HCT116 (cell line): ENCODE results near the gene MINDY4B. TPM values are rescaled to one million over a fixed set of nuclear protein-coding genes. Genes with fewer than 3 reads are reported as not detected.

Experiments used
- ATAC-seq: fragments of 200-7000 bp; cut with Tn5 transposase; 2 replicates; pipeline ENCODE4 v1.9.1; 2020; ENCODE audit warnings: mild to moderate bottlenecking, moderate library complexity
- BruUV-seq: library from RNA; stranded (reverse); fragments of 400-500 nt; replicated peaks from 2 replicates; lab custom pipeline; 2021; lab: Mats Ljungman, UMichigan
- CTCF ChIA-PET: fragments of 300-600 bp; sonication (Branson Sonifier 250); formaldehyde crosslinking; loops from one replicate; lab custom pipeline; 2021; ENCODE audit warnings: antibody characterized with exemption; lab: Charles Lee
- POLR2A ChIA-PET: fragments of 300-600, 350-600 bp; sonication (Branson Sonifier 250); formaldehyde crosslinking; loops from one replicate; lab custom pipeline; 2021; ENCODE audit warnings: antibody characterized with exemption; lab: Charles Lee
- RAD21 ChIA-PET, 2 experiments: fragments of 300-600 bp; sonication (Branson Sonifier 250); formaldehyde crosslinking; loops; one replicate each; lab custom pipeline; 2023; ENCODE audit warnings: low total read pairs in 2 of 2; ENCODE audit not compliant: uncharacterized antibody in 2 of 2, unreplicated experiment in 2 of 2, low non-redundant PET in 1 of 2; lab: Charles Lee
- DNase-seq: peaks from one replicate; pipeline ENCODE4 v3.0.0-alpha.2; 2010; ENCODE audit warnings: low read depth, low spot score
- H2AFZ ChIP-seq: fragments of 200-600 bp; shearing (Covaris generic), sonication (generic); 2 replicates; pipeline ENCODE4 v1.6.1; 2017; ENCODE audit warnings: low read depth, mixed run types, mixed read lengths, antibody characterized with exemption, low read length; ENCODE audit not compliant: poor library complexity, severe bottlenecking
- H3K27ac ChIP-seq: 2 replicates; pipeline ENCODE4 v1.5.1; 2012; ENCODE audit warnings: low read depth, low read length
- H3K27me3 ChIP-seq: fragments of 200-600 bp; sonication (generic); 2 replicates; pipeline ENCODE4 v1.6.1; 2016; ENCODE audit warnings: mixed run types, low read length, mixed read lengths; ENCODE audit not compliant: insufficient read depth
- H3K36me3 ChIP-seq, 2 experiments: fragments of 200-500 bp in 1 of 2; fragments of 200-600 bp in 1 of 2; sonication (Bioruptor generic) in 1 of 2; sonication (generic) in 1 of 2; 2 replicates each; pipeline versions ENCODE4 v1.5.1 to v1.6.1; 2014 to 2016; ENCODE audit warnings: low read length in 2 of 2, inconsistent platforms in 1 of 2, mixed read lengths in 1 of 2, mixed run types in 1 of 2; ENCODE audit not compliant: insufficient read depth in 2 of 2, control insufficient read depth in 1 of 2
- H3K4me1 ChIP-seq, 2 experiments: fragments of 200-600 bp in 1 of 2; sonication (generic) in 1 of 2; 2 replicates each; pipeline versions ENCODE4 v1.5.1 to v1.6.1; 2012 to 2017; ENCODE audit warnings: low read length in 2 of 2, inconsistent platforms in 1 of 2, mild to moderate bottlenecking in 1 of 2, mixed read lengths in 1 of 2, mixed run types in 1 of 2, moderate library complexity in 1 of 2; ENCODE audit not compliant: insufficient read depth in 2 of 2, control insufficient read depth in 1 of 2
- H3K4me2 ChIP-seq: fragments of 200-600 bp; sonication (generic); 2 replicates; pipeline ENCODE4 v1.6.1; 2017; ENCODE audit warnings: mixed run types, low read length, mixed read lengths
- H3K4me3 ChIP-seq, 2 experiments: fragments of 200-600 bp in 1 of 2; sonication (generic) in 1 of 2; replicated peaks in 1 of 2; 2 replicates each; pipeline ENCODE4 v1.5.1; 2011 to 2016; ENCODE audit warnings: low read length in 2 of 2, control low read depth in 1 of 2, low read depth in 1 of 2, mild to moderate bottlenecking in 1 of 2, mixed read lengths in 1 of 2, mixed run types in 1 of 2
- H3K79me2 ChIP-seq: fragments of 200-600 bp; sonication (generic); 2 replicates; pipeline ENCODE4 v1.6.1; 2017; ENCODE audit warnings: mild to moderate bottlenecking, mixed run types, low read length, moderate library complexity, mixed read lengths; ENCODE audit not compliant: insufficient read depth
- H3K9ac ChIP-seq: fragments of 200-600 bp; sonication (generic); 2 replicates; pipeline ENCODE4 v1.6.1; 2016; ENCODE audit warnings: low read length, mixed read lengths
- H3K9me2 ChIP-seq: fragments of 200-600 bp; sonication (generic), shearing (Covaris generic); 2 replicates; pipeline ENCODE4 v1.6.1; 2017; ENCODE audit warnings: mixed run types, mild to moderate bottlenecking, moderate library complexity; ENCODE audit not compliant: insufficient read depth
- H3K9me3 ChIP-seq, 2 experiments: fragments of 200-500 bp in 1 of 2; fragments of 200-600 bp in 1 of 2; sonication (Bioruptor generic) in 1 of 2; sonication (generic) in 1 of 2; 2 replicates each; pipeline ENCODE4 v1.6.1; 2014 to 2017; ENCODE audit warnings: low read length in 2 of 2, mixed read lengths in 2 of 2, inconsistent platforms in 1 of 2, low read depth in 1 of 2, mild to moderate bottlenecking in 1 of 2, mixed run types in 1 of 2, moderate library complexity in 1 of 2; ENCODE audit not compliant: control insufficient read depth in 1 of 2, insufficient read depth in 1 of 2
- H4K20me1 ChIP-seq: fragments of 200-600 bp; sonication (generic), shearing (Covaris generic); 2 replicates; pipeline ENCODE4 v1.6.1; 2017; ENCODE audit warnings: mixed run types, mild to moderate bottlenecking, moderate library complexity; ENCODE audit not compliant: insufficient read depth
- EGR1 ChIP-seq: IDR thresholded peaks from 2 replicates; pipeline ENCODE4 v1.6.1; 2012; ENCODE audit warnings: low read depth
- ELF1 ChIP-seq: IDR thresholded peaks from 2 replicates; pipeline ENCODE4 v1.6.1; 2012; ENCODE audit warnings: low read depth, borderline replicate concordance
- EZH2 ChIP-seq: fragments of 200-600 bp; sonication (generic); IDR thresholded peaks from 2 replicates; pipeline ENCODE4 v1.6.1; 2017; ENCODE audit warnings: antibody characterized with exemption, mixed run types
- EZH2phosphoT487 ChIP-seq: fragments of 200-600 bp; IDR thresholded peaks from 2 replicates; pipeline ENCODE4 v1.6.1; 2018; ENCODE audit warnings: antibody characterized with exemption, borderline replicate concordance
- JUND ChIP-seq: IDR thresholded peaks from 2 replicates; pipeline ENCODE4 v1.6.1; 2012
- POLR2A ChIP-seq: IDR thresholded peaks from 2 replicates; pipeline ENCODE4 v1.7.0; 2011; ENCODE audit warnings: borderline replicate concordance; ENCODE audit not compliant: insufficient read depth, insufficient read length; ENCODE audit errors: extremely low read depth
- SIN3A ChIP-seq: IDR thresholded peaks from 2 replicates; pipeline ENCODE4 v1.6.1; 2012; ENCODE audit warnings: low read depth
- ZNF274 ChIP-seq: fragments of 200-500 bp; sonication (Bioruptor generic); IDR thresholded peaks from 2 replicates; pipeline ENCODE4 v1.6.1; 2014; ENCODE audit warnings: mild to moderate bottlenecking, low read depth, low read length, inconsistent platforms
- intact Hi-C: fragments of 100-400 bp; cut with micrococcal nuclease; formaldehyde crosslinking; loops from 2 replicates; pipeline ENCODE4 v1.10.0; 2022
- total RNA-seq: library from RNA; stranded (reverse); gene quantifications from one replicate; pipeline ENCODE4 v1.2.1, GENCODE V29; 2021; ENCODE audit not compliant: unreplicated experiment
- TF ChIP-seq, protein P1 (sequence below): IDR thresholded peaks from 2 replicates; pipeline ENCODE4 v1.6.1; 2011; ENCODE audit warnings: mild to moderate bottlenecking, low read length, moderate library complexity; ENCODE audit not compliant: insufficient replicate concordance; ENCODE audit errors: extremely low read depth

MINDY4B gene
- total RNA-seq, 1 experiment from 2014 or later: not detected

DNA sequence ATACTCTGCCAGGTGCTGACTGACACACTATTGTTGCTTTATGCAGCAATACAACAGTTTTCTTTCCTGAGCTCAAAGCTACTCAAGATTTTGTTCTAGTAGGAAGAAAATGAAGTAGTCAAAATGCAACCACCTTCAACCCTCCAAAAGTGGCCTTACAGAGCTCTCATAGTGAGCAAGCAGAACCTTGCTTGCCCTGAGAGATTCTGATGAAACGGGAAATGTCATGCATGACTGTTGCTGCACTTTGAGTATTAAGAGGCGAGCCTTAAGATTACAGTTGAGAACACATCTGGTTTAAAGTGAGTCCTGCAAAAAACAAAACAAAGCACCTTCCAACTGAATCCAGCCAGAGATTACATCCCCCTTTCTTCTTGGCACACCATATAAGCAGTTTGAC is 29.7 kb downstream of the MINDY4B start:
- no peak overlapping the region for H2AFZ ChIP-seq
- TF ChIP-seq POLR2A: no peak
- TF ChIP-seq ELF1: no peak
- no peak for TF ChIP-seq ZNF274
- TF ChIP-seq EZH2: no peak
- TF ChIP-seq JUND: no peak
- no peak for TF ChIP-seq SIN3A
- TF ChIP-seq EGR1: no peak
- TF ChIP-seq, protein P1, sequence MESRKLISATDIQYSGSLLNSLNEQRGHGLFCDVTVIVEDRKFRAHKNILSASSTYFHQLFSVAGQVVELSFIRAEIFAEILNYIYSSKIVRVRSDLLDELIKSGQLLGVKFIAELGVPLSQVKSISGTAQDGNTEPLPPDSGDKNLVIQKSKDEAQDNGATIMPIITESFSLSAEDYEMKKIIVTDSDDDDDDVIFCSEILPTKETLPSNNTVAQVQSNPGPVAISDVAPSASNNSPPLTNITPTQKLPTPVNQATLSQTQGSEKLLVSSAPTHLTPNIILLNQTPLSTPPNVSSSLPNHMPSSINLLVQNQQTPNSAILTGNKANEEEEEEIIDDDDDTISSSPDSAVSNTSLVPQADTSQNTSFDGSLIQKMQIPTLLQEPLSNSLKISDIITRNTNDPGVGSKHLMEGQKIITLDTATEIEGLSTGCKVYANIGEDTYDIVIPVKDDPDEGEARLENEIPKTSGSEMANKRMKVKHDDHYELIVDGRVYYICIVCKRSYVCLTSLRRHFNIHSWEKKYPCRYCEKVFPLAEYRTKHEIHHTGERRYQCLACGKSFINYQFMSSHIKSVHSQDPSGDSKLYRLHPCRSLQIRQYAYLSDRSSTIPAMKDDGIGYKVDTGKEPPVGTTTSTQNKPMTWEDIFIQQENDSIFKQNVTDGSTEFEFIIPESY: no peak
- no peak for TF ChIP-seq EZH2phosphoT487
- intact Hi-C loops: no loop called here
- DNase-seq: no peak
- no TSS peak for BruUV-seq
- H3K36me3 ChIP-seq: no peaks in the 10 kb centered on the region
- H3K9ac ChIP-seq: no peak overlapping the region
- ChIA-PET CTCF (interaction anchor here (1.3 kb wide), 1 partner anchor 88 kb away, joined by 3 read pairs; no protein-coding TSS in a partner anchor), POLR2A (no interaction called here), RAD21 (no interaction called here)
- no peak overlapping the region for H3K4me3 ChIP-seq
- H3K4me2 ChIP-seq: no peak overlapping the region
- no peaks in the 10 kb centered on the region for H3K9me2 ChIP-seq
- H3K27me3 ChIP-seq: no peaks in the 10 kb centered on the region
- no peak for ATAC-seq
- H3K9me3 ChIP-seq: no peaks in the 10 kb centered on the region
- H3K27ac ChIP-seq: no peak overlapping the region
- no peaks in the 10 kb centered on the region for H4K20me1 ChIP-seq
- no peaks in the 10 kb centered on the region for H3K79me2 ChIP-seq
- no peaks in the 10 kb centered on the region for H3K4me1 ChIP-seq
